Gastrocnemius medialis (tissue), 4 donors: ENCODE results near the gene SLC5A6.

Experiments used
- POLR2A ChIP-seq, 2 donors: fragments of 450-650 bp; IDR thresholded peaks; one replicate each; pipeline ENCODE4 v1.6.1; 2017; ENCODE audit warnings: antibody characterized with exemption in 2 of 2, mild to moderate bottlenecking in 2 of 2, moderate library complexity in 2 of 2
- TF ChIP-seq, protein P1 (sequence below), 5 experiments: fragments of 450-650 bp in 3 of 5; fragments of 200-600 bp in 2 of 5; sonication (generic) in 2 of 5; IDR thresholded peaks in 4 of 5; conservative IDR thresholded peaks in 1 of 5; 1 replicate in 4 of 5; 2 replicates in 1 of 5; pipeline ENCODE4 v1.5.1; 2016 to 2019; ENCODE audit warnings: antibody characterized with exemption in 5 of 5, mild to moderate bottlenecking in 3 of 5, moderate library complexity in 3 of 5

DNA sequence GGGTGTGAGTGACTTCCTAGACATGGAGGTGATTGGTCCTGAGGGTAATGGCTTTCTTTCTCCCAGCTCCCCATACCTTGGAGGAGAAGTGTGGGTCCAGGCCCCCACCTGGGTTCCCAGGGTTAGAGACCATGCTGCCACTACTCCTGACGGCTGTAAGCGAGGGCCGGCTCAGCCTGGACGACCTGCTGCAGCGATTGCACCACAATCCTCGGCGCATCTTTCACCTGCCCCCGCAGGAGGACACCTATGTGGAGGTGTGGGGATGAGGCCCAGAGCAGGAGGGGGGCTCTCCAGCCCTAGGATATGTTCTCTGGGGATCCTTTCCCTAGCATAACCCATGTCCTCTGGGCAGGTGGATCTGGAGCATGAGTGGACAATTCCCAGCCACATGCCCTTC lies 26.9 kb upstream of the SLC5A6 start:
- TF ChIP-seq, protein P1, sequence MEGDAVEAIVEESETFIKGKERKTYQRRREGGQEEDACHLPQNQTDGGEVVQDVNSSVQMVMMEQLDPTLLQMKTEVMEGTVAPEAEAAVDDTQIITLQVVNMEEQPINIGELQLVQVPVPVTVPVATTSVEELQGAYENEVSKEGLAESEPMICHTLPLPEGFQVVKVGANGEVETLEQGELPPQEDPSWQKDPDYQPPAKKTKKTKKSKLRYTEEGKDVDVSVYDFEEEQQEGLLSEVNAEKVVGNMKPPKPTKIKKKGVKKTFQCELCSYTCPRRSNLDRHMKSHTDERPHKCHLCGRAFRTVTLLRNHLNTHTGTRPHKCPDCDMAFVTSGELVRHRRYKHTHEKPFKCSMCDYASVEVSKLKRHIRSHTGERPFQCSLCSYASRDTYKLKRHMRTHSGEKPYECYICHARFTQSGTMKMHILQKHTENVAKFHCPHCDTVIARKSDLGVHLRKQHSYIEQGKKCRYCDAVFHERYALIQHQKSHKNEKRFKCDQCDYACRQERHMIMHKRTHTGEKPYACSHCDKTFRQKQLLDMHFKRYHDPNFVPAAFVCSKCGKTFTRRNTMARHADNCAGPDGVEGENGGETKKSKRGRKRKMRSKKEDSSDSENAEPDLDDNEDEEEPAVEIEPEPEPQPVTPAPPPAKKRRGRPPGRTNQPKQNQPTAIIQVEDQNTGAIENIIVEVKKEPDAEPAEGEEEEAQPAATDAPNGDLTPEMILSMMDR (IDR thresholded peaks at IDR 0.05 in 4 of 5, conservative IDR thresholded peaks at IDR 0.05 in 1 of 5): no peak
- no peak for TF ChIP-seq POLR2A (IDR thresholded peaks at IDR 0.05)
